ENCODE data around the gene UBALD2.
"Not testable (repeated sequence)": the region's sequence is repeated elsewhere in the genome, so short reads cannot be mapped to it uniquely, and the experiment has no call there.

UBALD2 gene

GRCh38 chr17:76246080-76247066 lies 18.8 kb upstream of the UBALD2 start:
- no peak for DNase-seq

- no peak for DNase-seq
Observed at GRCh38 chr17:76247304-76247703, 17.8 kb upstream of the UBALD2 start.

DNA sequence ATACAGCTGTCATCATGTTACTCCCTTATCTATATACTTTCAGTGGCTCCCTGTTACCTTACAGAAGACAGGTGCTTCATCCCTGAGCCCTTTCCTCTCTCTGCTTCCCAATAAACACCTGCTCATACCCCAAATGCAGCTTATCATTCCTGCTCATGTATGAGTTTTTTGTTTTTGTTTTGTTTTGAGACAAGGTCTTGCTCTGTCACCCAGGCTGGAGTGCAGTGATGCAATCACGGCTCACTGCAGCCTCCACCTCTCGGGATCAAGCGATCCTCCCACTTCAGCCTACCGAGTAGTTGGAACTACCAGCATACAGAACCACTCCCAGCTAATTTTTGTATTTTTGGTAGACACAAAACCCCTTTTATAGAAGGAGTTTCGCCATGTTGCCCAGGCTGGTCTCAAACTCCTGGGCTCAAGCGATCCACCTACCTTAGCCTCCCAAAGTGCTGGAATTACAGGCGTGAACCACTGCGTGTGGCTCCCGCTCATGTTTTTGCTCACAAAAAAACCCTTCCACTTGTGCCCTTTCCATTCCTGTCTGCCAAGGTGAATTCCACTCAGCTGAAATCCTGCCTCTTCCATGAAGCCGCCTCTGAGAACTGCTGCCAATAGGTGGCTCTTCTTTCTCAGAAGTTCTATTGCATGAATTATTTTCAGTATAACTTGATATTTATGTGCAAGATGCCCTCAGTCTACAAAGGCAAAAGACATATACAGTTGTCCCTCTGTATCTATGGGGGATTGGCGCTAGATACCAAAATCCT lies 16.9 kb upstream of the UBALD2 start:
- DNase-seq: no peak

DNA sequence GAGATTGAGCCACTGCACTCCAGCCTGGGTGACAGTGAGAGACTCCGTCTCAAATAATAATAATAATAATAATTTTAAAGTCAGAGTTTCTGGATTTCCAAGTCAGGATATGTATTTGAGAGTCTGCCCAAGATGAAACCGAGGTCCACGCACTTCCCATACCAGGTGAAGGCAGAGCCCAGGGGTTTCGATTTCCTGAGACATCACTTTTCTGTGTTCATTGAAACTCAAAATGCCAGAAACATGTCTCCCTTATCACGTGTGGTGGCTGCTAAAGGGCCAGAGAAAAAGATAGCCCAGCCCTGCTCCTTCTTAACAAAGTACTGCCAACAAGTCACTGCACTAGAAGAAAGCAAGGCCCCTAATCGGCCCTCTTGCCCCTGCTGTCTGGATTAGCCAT lies 15.0 kb upstream of the UBALD2 start:
- no peak for DNase-seq

- no peak for DNase-seq
Observed at GRCh38 chr17:76251478-76252039, 13.6 kb upstream of the UBALD2 start.

DNA sequence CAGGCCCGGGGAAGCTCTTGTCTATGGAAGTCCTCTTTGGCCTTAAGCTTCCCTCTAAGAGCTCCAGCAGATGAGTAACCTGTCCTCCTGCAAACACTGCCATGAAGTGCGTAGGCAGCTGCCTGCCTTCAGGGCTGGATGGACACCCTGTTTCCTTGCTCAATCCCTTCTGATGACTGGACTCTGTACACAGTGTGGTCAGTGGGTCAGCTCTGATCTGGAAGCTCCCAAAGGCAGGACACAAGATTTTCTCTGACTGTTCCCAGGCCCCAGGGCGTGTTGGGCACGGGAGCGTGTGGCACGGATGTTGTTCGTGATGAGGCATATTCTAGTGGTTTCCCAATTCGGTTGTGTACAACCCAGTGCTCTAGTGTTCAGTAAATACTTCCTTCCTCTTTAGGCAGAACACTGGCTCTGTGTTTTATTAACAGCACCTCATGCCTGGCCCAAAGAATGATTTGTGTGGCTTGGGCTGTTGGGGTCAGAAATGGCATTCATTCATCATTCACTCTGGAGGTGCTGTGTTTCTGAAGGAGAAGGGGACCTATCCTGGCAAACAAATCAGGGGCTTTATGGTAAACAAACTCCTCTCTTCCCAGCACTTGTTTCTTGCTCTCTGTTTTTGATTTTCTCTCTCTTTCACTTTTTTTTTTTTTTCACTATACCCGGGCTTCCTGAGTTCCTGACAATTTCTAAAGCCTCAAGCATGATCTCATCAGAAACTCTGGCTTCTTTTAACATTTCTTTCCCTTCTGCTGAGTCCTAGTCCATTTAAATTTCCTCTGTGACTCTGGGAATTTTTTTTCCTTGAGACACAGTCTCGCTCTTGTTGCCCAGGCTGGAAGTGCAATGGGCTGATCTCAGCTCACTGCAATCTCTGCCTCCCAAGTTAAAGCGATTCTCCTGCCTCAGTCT lies 12.9 kb upstream of the UBALD2 start:
- no peak for DNase-seq

GRCh38 chr17:76252967-76253766 lies 12.0 kb upstream of the UBALD2 start:
- DNase-seq: not testable (repeated sequence)

DNA sequence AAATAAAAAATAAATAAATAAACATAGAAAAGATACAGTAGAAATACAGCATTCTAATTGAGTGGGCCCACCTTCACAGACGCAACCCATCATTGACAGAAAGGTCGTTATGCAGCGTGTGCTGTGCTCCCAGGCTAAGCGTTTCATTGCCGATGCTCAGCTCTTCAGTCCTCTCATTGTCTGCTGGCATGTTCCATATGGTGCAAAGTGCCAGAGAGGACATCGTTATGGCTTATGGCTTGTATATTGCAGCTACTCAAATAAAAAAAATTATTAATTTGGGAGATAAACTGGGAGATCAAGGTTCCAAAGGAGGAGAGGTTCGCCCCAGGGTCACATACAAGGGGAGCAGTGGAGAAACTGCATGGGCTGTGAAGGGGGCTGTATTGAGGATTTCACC lies 11.3 kb upstream of the UBALD2 start:
- DNase-seq: no peak

DNA sequence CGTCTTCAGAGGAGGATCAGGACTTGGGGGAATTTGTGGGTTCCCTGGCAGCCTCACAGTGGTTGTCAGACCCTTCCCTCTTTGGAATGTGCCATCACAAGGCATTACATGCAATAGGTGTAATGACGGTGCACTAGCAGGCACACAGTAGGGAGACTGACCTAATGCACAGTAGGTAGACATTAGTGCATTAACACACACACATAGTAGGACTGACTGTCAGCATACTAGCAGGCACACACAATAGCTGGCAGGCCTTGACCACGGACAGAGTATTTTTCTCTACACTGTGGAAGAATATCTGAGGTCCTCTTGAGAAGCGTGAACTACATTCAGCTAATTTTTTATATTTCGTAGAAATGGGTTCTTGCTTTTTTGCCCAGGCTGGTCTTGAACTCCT lies 10.9 kb upstream of the UBALD2 start:
- no peak for DNase-seq

DNA sequence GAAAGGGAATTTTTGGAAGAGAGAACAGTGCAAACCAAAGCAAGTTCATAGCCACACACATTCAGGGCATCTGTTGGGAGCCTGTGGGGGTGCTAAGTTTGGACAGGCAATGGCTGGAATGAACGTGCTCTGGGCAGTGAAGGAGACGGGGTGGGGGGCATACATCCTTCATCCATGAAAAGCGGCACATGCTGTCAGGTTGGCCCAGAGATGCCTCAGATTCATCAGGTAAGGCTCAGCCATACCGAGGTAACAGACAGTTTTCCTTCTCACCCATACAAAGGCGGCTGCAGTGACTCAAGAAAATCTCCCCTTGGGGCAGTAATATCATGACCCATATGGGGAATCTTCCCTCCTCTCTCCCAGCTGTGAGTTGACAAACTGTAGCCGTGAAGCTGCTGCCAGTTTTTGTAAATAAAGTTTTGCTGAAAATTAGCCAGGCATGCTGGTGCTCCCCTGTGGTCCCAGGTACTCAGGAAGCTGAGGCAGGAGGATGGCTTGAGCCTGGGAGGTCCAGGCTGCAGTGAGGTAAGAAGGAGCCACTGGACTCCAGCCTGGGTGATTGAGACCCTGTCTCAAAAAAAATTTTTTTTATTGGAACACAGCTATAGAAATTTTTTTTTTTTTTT lies 9.2 kb upstream of the UBALD2 start:
- DNase-seq: no peak

- DNase-seq: not testable (repeated sequence)
Observed at GRCh38 chr17:76256430-76257050, 8.6 kb upstream of the UBALD2 start.

GRCh38 chr17:76260220-76260619 lies 4.9 kb upstream of the UBALD2 start:
- DNase-seq: no peak

- no peak for DNase-seq
Observed at GRCh38 chr17:76260669-76261068, 4.5 kb upstream of the UBALD2 start.

- DNase-seq: no peak
Observed at GRCh38 chr17:76261421-76262215, 3.5 kb upstream of the UBALD2 start.

DNA sequence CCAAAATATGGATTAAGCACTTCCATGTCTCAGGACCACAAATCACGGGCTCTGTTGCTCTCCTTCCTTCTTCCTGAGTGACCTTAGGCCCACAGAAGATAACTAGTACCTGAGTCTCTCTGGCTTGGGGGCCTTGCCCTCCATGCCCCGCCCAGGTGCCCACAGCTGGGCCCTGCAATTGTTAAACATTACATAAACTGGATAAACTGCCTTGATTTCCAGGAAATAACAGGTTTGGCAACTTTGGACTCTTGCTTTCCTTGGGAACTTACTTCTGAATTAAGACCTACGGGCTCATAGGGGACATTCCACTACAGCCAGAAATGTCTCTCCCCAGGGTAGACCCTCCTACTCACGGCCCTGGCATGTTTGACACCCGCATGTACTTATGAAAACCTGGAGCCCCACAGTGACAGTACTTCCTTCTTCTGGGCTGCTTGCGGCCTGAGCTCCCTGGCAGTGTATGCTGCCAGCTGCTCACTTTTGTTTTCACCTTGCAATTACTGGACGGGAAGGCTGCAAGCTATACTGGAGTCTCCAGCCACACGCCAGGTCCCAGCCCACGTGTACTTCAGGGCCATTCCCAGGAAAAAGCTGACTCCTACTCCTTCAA lies 2.3 kb upstream of the UBALD2 start:
- peak; percentile 23 for DNase-seq

DNA sequence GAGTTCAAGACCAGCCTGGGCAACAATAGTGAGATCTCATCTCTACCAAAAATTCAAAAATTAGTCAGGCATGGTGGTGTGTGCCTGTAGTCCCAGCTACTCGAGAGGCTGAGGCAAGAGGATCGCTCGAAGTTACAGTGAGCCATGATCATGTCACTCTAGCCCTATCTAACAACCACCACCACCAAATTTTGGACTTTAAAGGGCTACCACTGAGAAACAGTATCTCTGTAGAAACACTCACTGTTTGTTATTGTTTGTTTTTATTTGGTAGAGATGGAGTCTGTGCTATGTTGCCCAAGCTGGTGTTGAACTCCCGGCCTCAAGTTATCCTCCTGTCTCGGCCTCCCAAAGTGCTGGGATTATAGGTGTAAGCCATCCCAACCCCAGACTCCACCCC lies 1.3 kb upstream of the UBALD2 start:
- no peak for DNase-seq

DNA sequence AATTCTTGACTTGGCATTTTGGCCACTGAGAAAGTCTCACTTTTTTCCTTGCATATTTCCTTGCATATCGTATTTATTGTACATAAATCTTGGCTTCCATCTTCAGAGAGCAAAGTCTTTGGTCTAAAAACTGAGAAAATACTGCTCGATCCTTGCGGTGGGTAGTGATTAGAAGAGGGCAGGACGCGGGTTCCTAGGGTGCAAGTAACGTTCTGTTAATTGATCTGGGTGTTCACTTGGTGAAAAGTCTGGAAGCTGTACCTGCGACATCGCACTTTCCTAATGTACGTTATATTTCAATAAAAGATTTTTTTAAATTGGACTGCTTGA lies 758 bp upstream of the UBALD2 start:
- no peak for DNase-seq

DNA sequence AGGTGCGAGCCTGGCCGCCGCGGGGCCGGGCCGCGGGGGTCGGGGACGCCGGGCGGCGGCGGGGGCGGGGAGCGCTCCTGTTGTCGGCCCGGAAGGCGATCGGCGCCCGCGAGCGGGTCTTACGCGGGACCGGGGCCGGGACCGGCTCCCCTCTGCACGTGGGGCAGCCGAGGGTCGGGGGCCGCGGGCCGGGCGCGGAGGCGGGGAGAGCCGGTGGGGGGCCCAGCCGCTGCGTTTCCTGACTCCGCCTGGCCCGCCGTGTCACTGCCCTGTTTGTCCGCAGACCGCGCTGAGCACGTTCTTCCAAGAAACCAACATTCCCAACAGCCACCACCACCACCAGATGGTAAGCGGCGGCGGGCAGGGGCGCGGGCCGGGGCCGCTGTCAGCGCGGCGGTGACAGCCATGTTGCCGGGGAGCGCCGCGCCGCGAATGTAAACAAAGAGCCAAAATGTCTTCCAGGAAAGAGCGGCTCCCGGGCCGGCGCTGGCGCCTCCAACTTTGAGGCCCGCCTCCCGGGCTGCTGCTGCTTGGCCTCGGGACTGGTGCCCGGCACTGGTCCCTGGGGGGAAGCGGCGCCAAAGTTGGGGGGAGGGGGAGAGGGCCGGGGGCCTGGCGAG lies 586 bp downstream of the UBALD2 start:
- DNase-seq: peak; percentile 56

All from NCI-H146 (cell line).